ENCODE measurements around the gene SCAANT1.

SCAANT1 gene

GRCh38 chr3:63900459-63900858 lies 11.7 kb downstream of the SCAANT1 start:
- peaks cover 3% of the 10 kb centered on the region for H3K4me1 ChIP-seq (ENCODE audit: control insufficient read depth, insufficient read depth, low read length)
- H3K27me3 ChIP-seq (ENCODE audit: control insufficient read depth, insufficient read depth, low read length, poor library complexity, severe bottlenecking): no peaks in the 10 kb centered on the region
- H3K9me3 ChIP-seq (ENCODE audit: control insufficient read depth, low read length): no peaks in the 10 kb centered on the region
- no peaks in the 10 kb centered on the region for H3K36me3 ChIP-seq (ENCODE audit: control insufficient read depth, insufficient read depth, low read length)
- 96 to 97% methylated on average over 2 of the region's 2 CpGs for WGBS, 2 experiments
- H3K27ac ChIP-seq (ENCODE audit: insufficient read depth, low read depth, low read length, poor library complexity, severe bottlenecking): no peak overlapping the region
- no peak overlapping the region for H3K4me3 ChIP-seq (ENCODE audit: insufficient read depth, low read depth, low read length)

- Histone ChIP-seq H3K4me3 (ENCODE audit: insufficient read depth, low read depth, low read length) (no peak overlapping the region), H3K9me3 (ENCODE audit: control insufficient read depth, low read length) (no peaks in the 10 kb centered on the region), H3K27ac (ENCODE audit: insufficient read depth, low read depth, low read length, poor library complexity, severe bottlenecking) (no peak overlapping the region), H3K36me3 (ENCODE audit: control insufficient read depth, insufficient read depth, low read length) (no peaks in the 10 kb centered on the region), H3K4me1 (ENCODE audit: control insufficient read depth, insufficient read depth, low read length) (peaks cover 5% of the 10 kb centered on the region), H3K27me3 (ENCODE audit: control insufficient read depth, insufficient read depth, low read length, poor library complexity, severe bottlenecking) (no peaks in the 10 kb centered on the region)
- WGBS, 2 experiments: 94 to 97% methylated on average over 3 to 5 of the region's 5 CpGs
Measured at GRCh38 chr3:63900010-63900409, 12.2 kb downstream of the SCAANT1 start.

GRCh38 chr3:63896332-63897030 lies 15.7 kb downstream of the SCAANT1 start:
- Histone ChIP-seq H3K4me1 (ENCODE audit: control insufficient read depth, insufficient read depth, low read length) (peaks cover 5% of the 10 kb centered on the region), H3K36me3 (ENCODE audit: control insufficient read depth, insufficient read depth, low read length) (no peaks in the 10 kb centered on the region), H3K4me3 (ENCODE audit: insufficient read depth, low read depth, low read length) (no peak overlapping the region), H3K27me3 (ENCODE audit: control insufficient read depth, insufficient read depth, low read length, poor library complexity, severe bottlenecking) (no peaks in the 10 kb centered on the region), H3K9me3 (ENCODE audit: control insufficient read depth, low read length) (no peaks in the 10 kb centered on the region), H3K27ac (ENCODE audit: insufficient read depth, low read depth, low read length, poor library complexity, severe bottlenecking) (no peak overlapping the region)
- 93 to 97% methylated on average over 1 of the region's 1 CpG for WGBS, 2 experiments

DNA sequence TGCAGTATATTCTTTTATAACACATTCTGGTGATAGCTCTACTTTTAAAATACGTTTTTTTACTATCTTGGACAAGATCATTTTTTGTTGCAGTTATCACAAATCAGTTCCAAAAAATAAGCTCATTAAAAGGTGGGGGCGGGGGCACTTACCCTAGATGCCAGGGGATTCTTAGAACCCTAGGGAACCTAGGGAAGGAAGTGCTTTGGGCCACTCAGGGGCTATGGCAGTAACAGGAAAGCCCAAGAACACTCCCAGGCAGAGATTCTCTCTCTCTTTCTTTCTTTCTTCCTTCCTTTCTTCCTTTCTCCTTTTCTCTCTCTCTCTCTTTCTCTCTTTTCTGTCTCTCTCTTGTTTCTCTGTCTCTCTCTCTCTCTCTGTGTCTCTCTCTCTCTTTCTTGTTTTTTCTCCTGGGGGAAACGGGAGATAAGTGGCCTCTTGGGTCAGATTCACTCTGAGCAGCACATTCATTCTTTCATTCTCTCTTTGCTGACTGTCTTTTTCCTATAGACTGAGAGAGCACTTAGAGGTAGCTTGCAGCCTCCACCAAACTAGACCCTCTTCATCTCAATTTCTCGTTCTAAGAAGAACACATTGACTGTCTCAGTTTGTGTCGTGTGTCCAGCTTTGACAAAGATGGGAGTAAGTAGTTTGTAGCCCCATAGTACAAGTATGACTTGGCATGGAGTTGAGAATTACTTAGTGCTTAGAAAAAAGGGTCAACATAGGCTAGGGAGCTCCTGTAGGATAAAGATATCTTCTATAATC lies 16.6 kb downstream of the SCAANT1 start:
- H3K4me1 ChIP-seq (ENCODE audit: control insufficient read depth, insufficient read depth, low read length): peaks cover 5% of the 10 kb centered on the region
- H3K27ac ChIP-seq (ENCODE audit: insufficient read depth, low read depth, low read length, poor library complexity, severe bottlenecking): no peak overlapping the region
- no peak overlapping the region for H3K4me3 ChIP-seq (ENCODE audit: insufficient read depth, low read depth, low read length)
- H3K9me3 ChIP-seq (ENCODE audit: control insufficient read depth, low read length): no peaks in the 10 kb centered on the region
- no peaks in the 10 kb centered on the region for H3K27me3 ChIP-seq (ENCODE audit: control insufficient read depth, insufficient read depth, low read length, poor library complexity, severe bottlenecking)
- 86 to 87% methylated on average over 5 of the region's 5 CpGs for WGBS, 2 experiments
- H3K36me3 ChIP-seq (ENCODE audit: control insufficient read depth, insufficient read depth, low read length): no peaks in the 10 kb centered on the region

GRCh38 chr3:63892773-63893352 lies 19.3 kb downstream of the SCAANT1 start:
- H3K4me3 ChIP-seq (ENCODE audit: insufficient read depth, low read depth, low read length): no peak overlapping the region
- H3K27ac ChIP-seq (ENCODE audit: insufficient read depth, low read depth, low read length, poor library complexity, severe bottlenecking): no peak overlapping the region
- no peaks in the 10 kb centered on the region for H3K27me3 ChIP-seq (ENCODE audit: control insufficient read depth, insufficient read depth, low read length, poor library complexity, severe bottlenecking)
- 80 to 100% methylated on average over 1 of the region's 1 CpG for WGBS, 2 experiments
- no peaks in the 10 kb centered on the region for H3K36me3 ChIP-seq (ENCODE audit: control insufficient read depth, insufficient read depth, low read length)
- H3K9me3 ChIP-seq (ENCODE audit: control insufficient read depth, low read length): no peaks in the 10 kb centered on the region
- H3K4me1 ChIP-seq (ENCODE audit: control insufficient read depth, insufficient read depth, low read length): peaks cover 5% of the 10 kb centered on the region

- Histone ChIP-seq H3K4me1 (ENCODE audit: control insufficient read depth, insufficient read depth, low read length) (peaks cover 5% of the 10 kb centered on the region), H3K9me3 (ENCODE audit: control insufficient read depth, low read length) (no peaks in the 10 kb centered on the region), H3K27me3 (ENCODE audit: control insufficient read depth, insufficient read depth, low read length, poor library complexity, severe bottlenecking) (no peaks in the 10 kb centered on the region), H3K4me3 (ENCODE audit: insufficient read depth, low read depth, low read length) (no peak overlapping the region), H3K27ac (ENCODE audit: insufficient read depth, low read depth, low read length, poor library complexity, severe bottlenecking) (no peak overlapping the region), H3K36me3 (ENCODE audit: control insufficient read depth, insufficient read depth, low read length) (no peaks in the 10 kb centered on the region)
- WGBS, 2 experiments: 87 to 95% methylated on average over 3 to 5 of the region's 5 CpGs
Measured at GRCh38 chr3:63891518-63891917, 20.7 kb downstream of the SCAANT1 start.

DNA sequence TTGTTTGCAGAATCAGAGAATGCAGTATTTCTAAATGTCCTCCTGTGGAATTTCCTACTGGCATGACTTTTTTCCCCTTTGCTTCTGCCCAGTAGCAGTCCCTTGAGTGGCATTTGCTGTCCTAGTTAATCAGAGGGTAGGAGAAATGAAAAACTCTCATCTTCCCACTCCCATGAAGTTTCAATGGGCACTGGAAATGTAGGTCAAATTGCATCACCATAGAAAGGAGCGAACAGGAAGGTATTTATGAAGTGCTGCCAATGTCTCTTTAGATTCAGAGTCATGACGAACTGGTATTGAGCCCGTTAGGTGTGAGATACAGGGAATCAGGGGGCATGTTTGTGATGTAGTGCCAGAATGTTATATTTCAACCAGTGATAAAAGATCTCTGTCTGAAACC lies 25.3 kb downstream of the SCAANT1 start:
- Histone ChIP-seq H3K27ac (ENCODE audit: insufficient read depth, low read depth, low read length, poor library complexity, severe bottlenecking) (no peak overlapping the region), H3K9me3 (ENCODE audit: control insufficient read depth, low read length) (no peaks in the 10 kb centered on the region), H3K36me3 (ENCODE audit: control insufficient read depth, insufficient read depth, low read length) (no peaks in the 10 kb centered on the region), H3K27me3 (ENCODE audit: control insufficient read depth, insufficient read depth, low read length, poor library complexity, severe bottlenecking) (no peaks in the 10 kb centered on the region), H3K4me1 (ENCODE audit: control insufficient read depth, insufficient read depth, low read length) (no peaks in the 10 kb centered on the region), H3K4me3 (ENCODE audit: insufficient read depth, low read depth, low read length) (no peak overlapping the region)
- 88 to 93% methylated on average over 3 of the region's 3 CpGs for WGBS, 2 experiments

DNA sequence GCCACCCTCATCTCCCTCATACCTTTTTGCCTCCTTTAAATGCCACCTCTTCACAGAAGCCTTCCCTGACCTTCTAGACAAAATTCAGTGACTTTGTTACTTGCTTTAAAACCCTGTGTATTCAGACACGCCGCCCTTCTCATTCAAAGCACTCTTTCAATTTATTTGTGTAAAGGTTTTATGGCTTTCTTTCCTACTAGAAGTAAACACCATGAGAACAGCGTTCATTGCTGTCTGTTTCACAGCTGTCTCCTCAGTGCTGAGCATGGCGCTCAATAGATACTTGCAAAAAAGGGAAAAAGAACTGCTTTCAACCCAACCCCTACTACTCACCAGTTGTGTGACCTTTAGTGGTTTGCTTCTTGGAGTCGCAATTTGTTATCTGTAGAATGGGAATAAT lies 31.5 kb downstream of the SCAANT1 start:
- 89 to 94% methylated on average over 4 to 5 of the region's 5 CpGs for WGBS, 2 experiments
- no peaks in the 10 kb centered on the region for H3K27me3 ChIP-seq (ENCODE audit: control insufficient read depth, insufficient read depth, low read length, poor library complexity, severe bottlenecking)
- peaks cover 16% of the 10 kb centered on the region for H3K4me1 ChIP-seq (ENCODE audit: control insufficient read depth, insufficient read depth, low read length)
- no peaks in the 10 kb centered on the region for H3K9me3 ChIP-seq (ENCODE audit: control insufficient read depth, low read length)
- no peaks in the 10 kb centered on the region for H3K36me3 ChIP-seq (ENCODE audit: control insufficient read depth, insufficient read depth, low read length)
- no peak overlapping the region for H3K4me3 ChIP-seq (ENCODE audit: insufficient read depth, low read depth, low read length)
- no peak overlapping the region for H3K27ac ChIP-seq (ENCODE audit: insufficient read depth, low read depth, low read length, poor library complexity, severe bottlenecking)

- Histone ChIP-seq H3K9me3 (ENCODE audit: control insufficient read depth, low read length) (no peaks in the 10 kb centered on the region), H3K4me3 (ENCODE audit: insufficient read depth, low read depth, low read length) (no peak overlapping the region), H3K36me3 (ENCODE audit: control insufficient read depth, insufficient read depth, low read length) (no peaks in the 10 kb centered on the region), H3K4me1 (ENCODE audit: control insufficient read depth, insufficient read depth, low read length) (peaks cover 16% of the 10 kb centered on the region), H3K27ac (ENCODE audit: insufficient read depth, low read depth, low read length, poor library complexity, severe bottlenecking) (no peak overlapping the region), H3K27me3 (ENCODE audit: control insufficient read depth, insufficient read depth, low read length, poor library complexity, severe bottlenecking) (no peaks in the 10 kb centered on the region)
- WGBS, 2 experiments: 62 to 72% methylated on average over 2 of the region's 2 CpGs
Measured at GRCh38 chr3:63878394-63879060, 33.7 kb downstream of the SCAANT1 start.

Data from ectodermal cell (in vitro differentiated cells).